ENCODE measurements around the gene LNX1. TPM values are rescaled to one million over a fixed set of nuclear protein-coding genes. Genes with fewer than 3 reads are reported as not detected.
"Not testable (repeated sequence)": the region's sequence is repeated elsewhere in the genome, so short reads cannot be mapped to it uniquely, and the experiment has no call there.

The LNX1 gene
- total RNA-seq, 1 donor from 2014 or later, result not detected

GRCh38 chr4:53477038-53477565 lies 114.2 kb downstream of the LNX1 start:
- CTCF ChIA-PET, result no interaction called here

GRCh38 chr4:53476232-53477037 lies 114.9 kb downstream of the LNX1 start:
- intact Hi-C loops (cut with micrococcal nuclease), result no loop called here
- Mint-ChIP-seq H3K27ac (no peak overlapping the region), H3K27me3 (peaks cover 2% of the 10 kb centered on the region), H3K36me3 (ENCODE audit: low read depth) (no peaks in the 10 kb centered on the region), H3K9me3 (peaks cover 3% of the 10 kb centered on the region), H3K4me1 (no peaks in the 10 kb centered on the region), H3K4me3 (no peak overlapping the region)
- TF ChIP-seq CTCF (IDR thresholded peaks at IDR 0.05), result no peak
- POLR2A ChIA-PET, result no interaction called here
- DNase-seq (no peak), ATAC-seq (ENCODE audit: low read depth) (no peak)
- CTCF ChIA-PET, result no interaction called here

More at GRCh38 chr4:53477038-53477565, 114.2 kb downstream of the LNX1 start:
- TF ChIP-seq CTCF (IDR thresholded peaks at IDR 0.05), result no peak
- Mint-ChIP-seq H3K36me3 (ENCODE audit: low read depth) (no peaks in the 10 kb centered on the region), H3K27me3 (peaks cover 9% of the 10 kb centered on the region), H3K4me1 (no peaks in the 10 kb centered on the region), H3K27ac (no peak overlapping the region), H3K9me3 (peaks cover 3% of the 10 kb centered on the region), H3K4me3 (no peak overlapping the region)
- ATAC-seq (ENCODE audit: low read depth) (no peak), DNase-seq (no peak)
- POLR2A ChIA-PET, result no interaction called here
- intact Hi-C loops (cut with micrococcal nuclease), result no loop called here

- CTCF ChIA-PET; POLR2A ChIA-PET; intact Hi-C loops (cut with micrococcal nuclease); H3K27ac Mint-ChIP-seq; H3K4me1 Mint-ChIP-seq; H3K4me3 Mint-ChIP-seq; H3K27me3 Mint-ChIP-seq; ATAC-seq (ENCODE audit: low read depth); DNase-seq: not testable (repeated sequence)
- Mint-ChIP-seq H3K9me3 (peaks cover 17% of the 10 kb centered on the region), H3K36me3 (ENCODE audit: low read depth) (peaks cover 17% of the 10 kb centered on the region)
These were observed 124.7 kb downstream of the LNX1 start for GRCh38 chr4:53466576-53466975.

- no peak overlapping the region for H3K27ac Mint-ChIP-seq
- no peak for TF ChIP-seq CTCF (IDR thresholded peaks at IDR 0.05)
- intact Hi-C loops (cut with micrococcal nuclease), result no loop called here
- DNase-seq (no peak), ATAC-seq (ENCODE audit: low read depth) (no peak)
- peaks cover 24% of the 10 kb centered on the region for H3K36me3 Mint-ChIP-seq (ENCODE audit: low read depth)
- ChIA-PET CTCF (interaction anchor here (0.6 kb wide), 1 partner anchor 15 kb away, joined by 3 read pairs; no protein-coding TSS in a partner anchor), POLR2A (no interaction called here)
- H3K9me3 Mint-ChIP-seq, result peaks cover 17% of the 10 kb centered on the region
- no peak overlapping the region for H3K4me3 Mint-ChIP-seq
- no peaks in the 10 kb centered on the region for H3K27me3 Mint-ChIP-seq
- no peaks in the 10 kb centered on the region for H3K4me1 Mint-ChIP-seq
These were observed 125.4 kb downstream of the LNX1 start for GRCh38 chr4:53465891-53466290.

GRCh38 chr4:53465281-53465680 lies 126.0 kb downstream of the LNX1 start:
- Mint-ChIP-seq H3K27ac (no peak overlapping the region), H3K4me3 (no peak overlapping the region), H3K27me3 (no peaks in the 10 kb centered on the region), H3K4me1 (no peaks in the 10 kb centered on the region), H3K36me3 (ENCODE audit: low read depth) (peaks cover 28% of the 10 kb centered on the region), H3K9me3 (peaks cover 17% of the 10 kb centered on the region)
- CTCF ChIA-PET, result interaction anchor here (0.6 kb wide), 1 partner anchor 15 kb away, joined by 3 read pairs; no protein-coding TSS in a partner anchor
- TF ChIP-seq CTCF (IDR thresholded peaks at IDR 0.05), result no peak
- DNase-seq, result no peak
- no peak for ATAC-seq (ENCODE audit: low read depth)
- POLR2A ChIA-PET, result no interaction called here
- intact Hi-C loops (cut with micrococcal nuclease), result no loop called here
